Astrocyte (in vitro differentiated cells and primary cell): ENCODE data around the gene PAF1. TPM values are rescaled to one million over a fixed set of nuclear protein-coding genes. Genes with fewer than 3 reads are reported as not detected.

ENCODE experiments used
- DNase-seq: peaks from one replicate; pipeline ENCODE4 v3.0.0-alpha.2; 2010; ENCODE audit warnings: low read depth
- FAIRE-seq: peaks from 2 replicates; lab custom pipeline; 2011; peaks lifted over from hg19 to GRCh38; lab: Jason Lieb, UNC
- H2AFZ ChIP-seq: 2 replicates; pipeline ENCODE4 v1.6.0; 2012; ENCODE audit warnings: low read depth, low read length, inconsistent platforms
- H3K27ac ChIP-seq: 2 replicates; pipeline ENCODE4 v1.5.1; 2011; ENCODE audit warnings: low read depth, low read length, inconsistent platforms
- H3K27me3 ChIP-seq: 2 replicates; pipeline ENCODE4 v1.6.0; 2011; ENCODE audit warnings: low read length, inconsistent platforms; ENCODE audit not compliant: insufficient read depth
- H3K36me3 ChIP-seq: 2 replicates; pipeline ENCODE4 v1.5.1; 2011; ENCODE audit warnings: low read length, inconsistent platforms; ENCODE audit not compliant: insufficient read depth
- H3K4me1 ChIP-seq: 2 replicates; pipeline ENCODE4 v1.5.1; 2011; ENCODE audit warnings: low read length, inconsistent platforms; ENCODE audit not compliant: insufficient read depth
- H3K4me2 ChIP-seq: 2 replicates; pipeline ENCODE4 v1.6.0; 2012; ENCODE audit warnings: low read length, inconsistent platforms
- H3K4me3 ChIP-seq: 2 replicates; pipeline ENCODE4 v1.5.1; 2011; ENCODE audit warnings: low read depth, mild to moderate bottlenecking, low read length, inconsistent platforms; ENCODE audit not compliant: insufficient read depth
- H3K79me2 ChIP-seq: 2 replicates; pipeline ENCODE4 v1.6.0; 2012; ENCODE audit warnings: mild to moderate bottlenecking, low read length, inconsistent platforms; ENCODE audit not compliant: insufficient read depth
- H3K9ac ChIP-seq: 2 replicates; pipeline ENCODE4 v1.6.0; 2012; ENCODE audit warnings: mild to moderate bottlenecking, low read length, inconsistent platforms
- H3K9me3 ChIP-seq: 2 replicates; pipeline ENCODE4 v1.5.1; 2012; ENCODE audit warnings: low read depth, mild to moderate bottlenecking, low read length, inconsistent platforms; ENCODE audit not compliant: insufficient read depth
- H4K20me1 ChIP-seq: 2 replicates; pipeline ENCODE4 v1.6.0; 2012; ENCODE audit warnings: low read length, inconsistent platforms; ENCODE audit not compliant: insufficient read depth
- H3K27ac Mint-ChIP-seq: one replicate; pipeline ENCODE4 v1.8.0; 2021; ENCODE audit warnings: mild to moderate bottlenecking, mixed read lengths; ENCODE audit not compliant: unreplicated experiment
- H3K27me3 Mint-ChIP-seq: one replicate; pipeline ENCODE4 v1.8.0; 2021; ENCODE audit warnings: low read depth, mixed read lengths; ENCODE audit not compliant: unreplicated experiment
- H3K36me3 Mint-ChIP-seq: one replicate; pipeline ENCODE4 v1.8.0; 2021; ENCODE audit warnings: low read depth, mixed read lengths; ENCODE audit not compliant: unreplicated experiment
- H3K4me1 Mint-ChIP-seq: one replicate; pipeline ENCODE4 v1.8.0; 2021; ENCODE audit warnings: low read depth, mixed read lengths; ENCODE audit not compliant: unreplicated experiment
- H3K4me3 Mint-ChIP-seq: one replicate; pipeline ENCODE4 v1.8.0; 2021; ENCODE audit warnings: mild to moderate bottlenecking, moderate library complexity, mixed read lengths; ENCODE audit not compliant: unreplicated experiment
- H3K9me3 Mint-ChIP-seq: one replicate; pipeline ENCODE4 v1.8.0; 2021; ENCODE audit warnings: mild to moderate bottlenecking, mixed read lengths; ENCODE audit not compliant: unreplicated experiment
- EZH2 ChIP-seq: IDR thresholded peaks from 2 replicates; pipeline ENCODE4 v1.6.1; 2012; ENCODE audit warnings: mild to moderate bottlenecking, low read length, inconsistent platforms; ENCODE audit not compliant: insufficient read depth
- total RNA-seq: library from RNA; stranded (reverse); gene quantifications from 2 replicates; pipeline ENCODE4 v1.2.1, GENCODE V29; 2021
- TF ChIP-seq, protein P1 (sequence below): IDR thresholded peaks from 2 replicates; pipeline ENCODE4 v1.5.1; 2011; ENCODE audit warnings: low read depth, mild to moderate bottlenecking, inconsistent platforms, low read length, moderate library complexity; ENCODE audit not compliant: insufficient read depth

Gene PAF1
- total RNA-seq, 1 donor from 2014 or later: 43.2 TPM

DNA sequence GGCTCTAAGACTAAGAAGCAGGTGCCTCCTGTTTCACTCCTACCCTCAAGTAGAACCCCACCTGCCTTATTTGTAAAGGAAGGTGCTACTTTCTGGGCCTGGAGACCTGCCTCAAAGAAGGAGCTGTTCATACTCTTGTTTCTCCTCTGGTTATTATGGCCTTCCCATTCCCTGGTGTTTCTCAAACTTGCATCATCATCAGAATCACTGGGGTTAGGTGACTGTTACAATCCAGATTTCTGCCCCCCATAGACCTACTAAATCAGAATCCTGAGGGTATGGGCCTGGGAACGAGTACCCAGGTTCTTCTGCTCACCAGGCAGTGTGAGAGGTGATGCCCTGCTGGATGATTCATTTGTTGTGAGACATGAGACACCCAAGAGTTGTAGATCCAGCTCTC is 30.3 kb downstream of the PAF1 start:
- FAIRE-seq: no peak

GRCh38 chr19:39359026-39359425 is 31.9 kb downstream of the PAF1 start:
- no peak overlapping the region for H3K4me2 ChIP-seq
- DNase-seq (no peak), FAIRE-seq (no peak)
- Mint-ChIP-seq H3K27ac (no peak overlapping the region), H3K9me3 (no peaks in the 10 kb centered on the region), H3K4me1 (peaks cover 20% of the 10 kb centered on the region), H3K36me3 (peaks cover 33% of the 10 kb centered on the region), H3K27me3 (no peaks in the 10 kb centered on the region), H3K4me3 (no peak overlapping the region)
- H3K4me3 ChIP-seq: no peak overlapping the region
- H3K27ac ChIP-seq: no peak overlapping the region
- no peak overlapping the region for H3K9ac ChIP-seq
- H3K4me1 ChIP-seq: peaks cover 24% of the 10 kb centered on the region
- peaks cover 54% of the 10 kb centered on the region for H3K36me3 ChIP-seq
- TF ChIP-seq EZH2: no peak
- TF ChIP-seq, protein P1, sequence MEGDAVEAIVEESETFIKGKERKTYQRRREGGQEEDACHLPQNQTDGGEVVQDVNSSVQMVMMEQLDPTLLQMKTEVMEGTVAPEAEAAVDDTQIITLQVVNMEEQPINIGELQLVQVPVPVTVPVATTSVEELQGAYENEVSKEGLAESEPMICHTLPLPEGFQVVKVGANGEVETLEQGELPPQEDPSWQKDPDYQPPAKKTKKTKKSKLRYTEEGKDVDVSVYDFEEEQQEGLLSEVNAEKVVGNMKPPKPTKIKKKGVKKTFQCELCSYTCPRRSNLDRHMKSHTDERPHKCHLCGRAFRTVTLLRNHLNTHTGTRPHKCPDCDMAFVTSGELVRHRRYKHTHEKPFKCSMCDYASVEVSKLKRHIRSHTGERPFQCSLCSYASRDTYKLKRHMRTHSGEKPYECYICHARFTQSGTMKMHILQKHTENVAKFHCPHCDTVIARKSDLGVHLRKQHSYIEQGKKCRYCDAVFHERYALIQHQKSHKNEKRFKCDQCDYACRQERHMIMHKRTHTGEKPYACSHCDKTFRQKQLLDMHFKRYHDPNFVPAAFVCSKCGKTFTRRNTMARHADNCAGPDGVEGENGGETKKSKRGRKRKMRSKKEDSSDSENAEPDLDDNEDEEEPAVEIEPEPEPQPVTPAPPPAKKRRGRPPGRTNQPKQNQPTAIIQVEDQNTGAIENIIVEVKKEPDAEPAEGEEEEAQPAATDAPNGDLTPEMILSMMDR: no peak
- no peaks in the 10 kb centered on the region for H3K27me3 ChIP-seq
- no peaks in the 10 kb centered on the region for H3K9me3 ChIP-seq
- no peak overlapping the region for H2AFZ ChIP-seq
- peaks cover 17% of the 10 kb centered on the region for H4K20me1 ChIP-seq
- H3K79me2 ChIP-seq: peaks cover 9% of the 10 kb centered on the region

More for the DNA sequence above, 30.3 kb downstream of the PAF1 start:
- Histone ChIP-seq H4K20me1 (peaks cover 18% of the 10 kb centered on the region), H3K4me2 (no peak overlapping the region), H2AFZ (no peak overlapping the region), H3K36me3 (peaks cover 44% of the 10 kb centered on the region), H3K4me3 (no peak overlapping the region), H3K4me1 (peaks cover 26% of the 10 kb centered on the region), H3K27ac (no peak overlapping the region), H3K79me2 (peaks cover 12% of the 10 kb centered on the region), H3K9me3 (no peaks in the 10 kb centered on the region), H3K27me3 (no peaks in the 10 kb centered on the region), H3K9ac (no peak overlapping the region)
- H3K27me3 Mint-ChIP-seq: no peaks in the 10 kb centered on the region
- H3K4me1 Mint-ChIP-seq: peaks cover 21% of the 10 kb centered on the region
- no peak for DNase-seq
- TF ChIP-seq, protein P1: no peak
- TF ChIP-seq EZH2: no peak
- no peak overlapping the region for H3K27ac Mint-ChIP-seq
- no peak overlapping the region for H3K4me3 Mint-ChIP-seq
- no peaks in the 10 kb centered on the region for H3K9me3 Mint-ChIP-seq
- peaks cover 33% of the 10 kb centered on the region for H3K36me3 Mint-ChIP-seq

DNA sequence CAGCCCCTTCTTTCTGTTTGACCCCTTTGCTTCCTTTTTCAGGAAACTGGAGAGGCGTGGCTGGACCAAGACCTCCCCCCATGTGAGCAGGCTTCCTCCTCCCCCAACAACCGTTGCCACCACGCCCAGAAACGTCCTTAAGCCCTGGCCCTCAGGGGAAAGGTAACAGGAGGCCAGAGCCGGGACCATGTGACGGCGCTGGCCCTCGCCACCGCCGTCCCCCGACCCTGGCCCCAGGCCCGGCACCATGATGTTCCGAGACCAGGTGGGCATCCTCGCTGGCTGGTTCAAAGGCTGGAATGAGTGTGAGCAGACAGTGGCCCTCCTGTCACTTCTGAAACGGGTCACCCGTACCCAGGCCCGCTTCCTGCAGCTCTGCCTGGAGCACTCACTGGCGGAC is 34.3 kb downstream of the PAF1 start:
- no peak for FAIRE-seq
- H3K36me3 ChIP-seq: peaks cover 64% of the 10 kb centered on the region

More for the DNA sequence above, 34.3 kb downstream of the PAF1 start:
- Histone ChIP-seq H4K20me1 (peaks cover 23% of the 10 kb centered on the region), H3K9ac (no peak overlapping the region), H3K79me2 (peaks cover 22% of the 10 kb centered on the region), H3K4me1 (no peaks in the 10 kb centered on the region), H3K27me3 (no peaks in the 10 kb centered on the region), H2AFZ (no peak overlapping the region), H3K4me2 (no peak overlapping the region), H3K4me3 (no peak overlapping the region), H3K27ac (no peak overlapping the region), H3K9me3 (no peaks in the 10 kb centered on the region)
- no peak for DNase-seq
- Mint-ChIP-seq H3K27me3 (no peaks in the 10 kb centered on the region), H3K27ac (no peak overlapping the region), H3K4me1 (no peaks in the 10 kb centered on the region), H3K9me3 (no peaks in the 10 kb centered on the region), H3K36me3 (peaks cover 35% of the 10 kb centered on the region), H3K4me3 (no peak overlapping the region)
- TF ChIP-seq, protein P1: no peak
- no peak for TF ChIP-seq EZH2
